ENCODE data around the gene ALDOB. TPM values are rescaled to one million over a fixed set of nuclear protein-coding genes. Genes with fewer than 3 reads are reported as not detected.

ALDOB gene
- total RNA-seq, 4 donors from 2014 or later = 5.1 to 8.7 TPM; not detected in 2

- Histone ChIP-seq H3K27ac (no peak overlapping the region), H3K4me3 (no peak overlapping the region), H3K4me1 (no peaks in the 10 kb centered on the region), H3K9me3 (no peaks in the 10 kb centered on the region), H3K36me3 (no peaks in the 10 kb centered on the region), H3K27me3 (peaks cover 0 to 5% (median 0%) of the 10 kb centered on the region in 3 donors)
- TF ChIP-seq POLR2A (IDR thresholded peaks at IDR 0.05) (no peak), CTCF (IDR thresholded peaks at IDR 0.05 in 4 of 5, conservative IDR thresholded peaks at IDR 0.05 in 1 of 5) (no peak)
- intact Hi-C loops (cut with DNase I; ENCODE audit: low total_unique reads) (no loop called here), in situ Hi-C loops (cut with MboI; ENCODE audit: low sequenced_read_pairs in 4 of 4) (loop anchor here in 1 of 4 donors (10.0 kb wide), 1 partner anchor 49 kb away; no protein-coding TSS in a partner anchor)
- no peak for ATAC-seq
- no peak for DNase-seq
Measured at GRCh38 chr9:101465326-101465915, 29.8 kb upstream of the ALDOB start.

- H3K4me3 ChIP-seq = no peak overlapping the region
- H3K36me3 ChIP-seq = no peaks in the 10 kb centered on the region
- no peak overlapping the region for H3K27ac ChIP-seq
- H3K9me3 ChIP-seq = no peaks in the 10 kb centered on the region
- H3K4me1 ChIP-seq = no peaks in the 10 kb centered on the region
- ATAC-seq (no peak), DNase-seq (no peak)
- in situ Hi-C loops (cut with MboI; ENCODE audit: low sequenced_read_pairs in 4 of 4) (loop anchor here in 1 of 4 donors (10.0 kb wide), 1 partner anchor 51 kb away; no protein-coding TSS in a partner anchor), intact Hi-C loops (cut with DNase I; ENCODE audit: low total_unique reads) (no loop called here)
- no peak for TF ChIP-seq CTCF (IDR thresholded peaks at IDR 0.05 in 4 of 5, conservative IDR thresholded peaks at IDR 0.05 in 1 of 5)
- TF ChIP-seq POLR2A (IDR thresholded peaks at IDR 0.05) = no peak
- H3K27me3 ChIP-seq = peaks cover 0 to 5% (median 0%) of the 10 kb centered on the region in 3 donors
Measured at GRCh38 chr9:101463397-101463796, 27.8 kb upstream of the ALDOB start.

DNA sequence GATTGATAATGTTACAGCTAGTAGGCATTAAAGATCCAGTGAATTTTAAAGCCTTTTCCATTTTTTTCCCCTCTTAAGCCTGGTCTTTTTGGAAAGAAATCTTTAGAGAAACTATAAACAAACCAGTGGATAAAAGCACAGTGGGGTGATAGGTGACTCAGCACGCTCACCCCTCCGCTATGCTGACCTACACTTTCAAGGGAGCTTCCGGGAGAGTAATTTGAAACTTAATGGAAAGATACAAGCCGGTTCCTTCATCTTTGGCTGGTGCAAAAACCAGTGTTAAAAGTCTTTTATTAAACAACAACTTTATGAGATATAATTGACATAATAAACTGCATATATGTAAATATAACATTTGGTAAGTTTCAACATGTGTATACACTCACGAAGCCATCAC, 27.0 kb upstream of the ALDOB start:
- TF ChIP-seq CTCF (IDR thresholded peaks at IDR 0.05 in 4 of 5, conservative IDR thresholded peaks at IDR 0.05 in 1 of 5) = no peak
- TF ChIP-seq POLR2A (IDR thresholded peaks at IDR 0.05) = no peak
- Histone ChIP-seq H3K27me3 (peaks cover 0 to 5% (median 0%) of the 10 kb centered on the region in 3 donors), H3K4me3 (no peak overlapping the region), H3K4me1 (no peaks in the 10 kb centered on the region), H3K27ac (no peak overlapping the region), H3K9me3 (no peaks in the 10 kb centered on the region), H3K36me3 (no peaks in the 10 kb centered on the region)
- in situ Hi-C loops (cut with MboI; ENCODE audit: low sequenced_read_pairs in 4 of 4) (loop anchor here in 1 of 4 donors (10.0 kb wide), 1 partner anchor 52 kb away; no protein-coding TSS in a partner anchor), intact Hi-C loops (cut with DNase I; ENCODE audit: low total_unique reads) (no loop called here)
- ATAC-seq (no peak), DNase-seq (no peak)

GRCh38 chr9:101460965-101461364, 25.4 kb upstream of the ALDOB start:
- in situ Hi-C loops (cut with MboI; ENCODE audit: low sequenced_read_pairs in 4 of 4) = loop anchor here in 1 of 4 donors (10.0 kb wide), 1 partner anchor 54 kb away; no protein-coding TSS in a partner anchor
- H3K36me3 ChIP-seq = no peaks in the 10 kb centered on the region
- ATAC-seq (no peak), DNase-seq (no peak)
- peaks cover 0 to 5% (median 0%) of the 10 kb centered on the region in 3 donors for H3K27me3 ChIP-seq
- intact Hi-C loops (cut with DNase I; ENCODE audit: low total_unique reads) = no loop called here
- TF ChIP-seq CTCF (IDR thresholded peaks at IDR 0.05 in 4 of 5, conservative IDR thresholded peaks at IDR 0.05 in 1 of 5) (no peak), POLR2A (IDR thresholded peaks at IDR 0.05) (no peak)
- no peak overlapping the region for H3K27ac ChIP-seq
- no peaks in the 10 kb centered on the region for H3K9me3 ChIP-seq
- no peaks in the 10 kb centered on the region for H3K4me1 ChIP-seq
- no peak overlapping the region for H3K4me3 ChIP-seq

All from gastrocnemius medialis (tissue), 4 donors.